Measurements from ENCODE around the gene RIN2. TPM values are rescaled to one million over a fixed set of nuclear protein-coding genes. Genes with fewer than 3 reads are reported as not detected.

RIN2 gene
- total and polyA plus RNA-seq, 4 donors = 3.4 to 16.6 (median 6.3) TPM

GRCh38 chr20:19794941-19795340 lies 36.9 kb downstream of the RIN2 start:
- no peak for DNase-seq (ENCODE audit: low spot score)
- no peaks in the 10 kb centered on the region for H3K27me3 ChIP-seq (ENCODE audit: control insufficient read depth in 4 of 4, insufficient read depth in 4 of 4, low read length in 3 of 4)
- no peak overlapping the region for H3K4me3 ChIP-seq (ENCODE audit: low read depth in 1 of 3, low read length in 3 of 3)
- H3K9ac ChIP-seq (ENCODE audit: low read depth in 1 of 2, low read length in 2 of 2) = no peak overlapping the region
- H3K9me3 ChIP-seq (ENCODE audit: control insufficient read depth in 4 of 4, low read length in 3 of 4) = no peaks in the 10 kb centered on the region
- H3K27ac ChIP-seq (ENCODE audit: low read depth in 1 of 2, low read length in 2 of 2) = no peak overlapping the region
- peaks cover 0 to 1% (median 0%) of the 10 kb centered on the region in 4 donors for H3K4me1 ChIP-seq (ENCODE audit: control insufficient read depth in 4 of 4, insufficient read depth in 4 of 4, low read length in 3 of 4)
- TF ChIP-seq ZBTB33 (IDR thresholded peaks at IDR 0.05) (no peak), FOXA1 (IDR thresholded peaks at IDR 0.05) (peak; percentile 24), RAD21 (IDR thresholded peaks at IDR 0.05) (peak; percentile 18 to 63), HNF4G (IDR thresholded peaks at IDR 0.05) (no peak), HNF4A (conservative IDR thresholded peaks at IDR 0.05) (peak; percentile 15 to 16), EGR1 (IDR thresholded peaks at IDR 0.05; ENCODE audit: low read depth in 2 of 2) (no peak), MAX (IDR thresholded peaks at IDR 0.05) (peak; percentile 11), RXRA (IDR thresholded peaks at IDR 0.05) (peak; percentile 85 to 90), FOXA2 (IDR thresholded peaks at IDR 0.05) (peak; percentile 63), YY1 (IDR thresholded peaks at IDR 0.05) (no peak), SP1 (IDR thresholded peaks at IDR 0.05) (peak; percentile 52), REST (IDR thresholded peaks at IDR 0.05) (no peak), CTCF (IDR thresholded peaks at IDR 0.05; ENCODE audit: low read depth, low read length, missing input control) (no peak), ATF3 (IDR thresholded peaks at IDR 0.05) (no peak), TAF1 (conservative IDR thresholded peaks at IDR 0.05) (no peak), JUND (IDR thresholded peaks at IDR 0.05) (no peak), GABPA (IDR thresholded peaks at IDR 0.05 in 1 of 2, conservative IDR thresholded peaks at IDR 0.05 in 1 of 2) (no peak), NR2F2 (IDR thresholded peaks at IDR 0.05) (peak; percentile 96)
- WGBS = 40% methylated on average over 5 of the region's 5 CpGs
- no peaks in the 10 kb centered on the region for H3K36me3 ChIP-seq (ENCODE audit: control insufficient read depth in 4 of 4, insufficient read depth in 3 of 4, low read depth in 1 of 4, low read length in 3 of 4)

All from liver (tissue), 9 donors.